Nephron progenitor cell (in vitro differentiated cells): Measurements from ENCODE around the gene NR6A1.

Experiments used
- DNase-seq: peaks from one replicate; pipeline ENCODE4 v3.0.0; 2021
- H3K27ac Mint-ChIP-seq: 2 replicates; pipeline ENCODE4 v1.8.0; 2021; ENCODE audit warnings: mild to moderate bottlenecking, moderate library complexity, mixed read lengths
- H3K27me3 Mint-ChIP-seq: 2 replicates; pipeline ENCODE4 v1.8.0; 2021; ENCODE audit warnings: mild to moderate bottlenecking, low read depth, mixed read lengths; ENCODE audit not compliant: poor library complexity
- H3K36me3 Mint-ChIP-seq: 2 replicates; pipeline ENCODE4 v1.8.0; 2021; ENCODE audit warnings: low read depth, mixed read lengths
- H3K4me1 Mint-ChIP-seq: 2 replicates; pipeline ENCODE4 v1.8.0; 2021; ENCODE audit warnings: mixed read lengths
- H3K4me3 Mint-ChIP-seq: 2 replicates; pipeline ENCODE4 v1.8.0; 2021; ENCODE audit warnings: mild to moderate bottlenecking, moderate library complexity, mixed read lengths
- H3K9me3 Mint-ChIP-seq: 2 replicates; pipeline ENCODE4 v1.8.0; 2021; ENCODE audit warnings: mild to moderate bottlenecking, moderate library complexity, mixed read lengths
- TF ChIP-seq, protein P1 (sequence below): fragments of 200-600 bp; sonication (generic); IDR thresholded peaks from 2 replicates; pipeline ENCODE4 v1.5.0; 2021; ENCODE audit warnings: antibody characterized with exemption

The NR6A1 gene

GRCh38 chr9:124510650-124511425 lies 260.3 kb downstream of the NR6A1 start:
- DNase-seq, result no peak
- H3K27me3 Mint-ChIP-seq, result peaks cover 40% of the 10 kb centered on the region
- no peaks in the 10 kb centered on the region for H3K36me3 Mint-ChIP-seq
- TF ChIP-seq, protein P1, sequence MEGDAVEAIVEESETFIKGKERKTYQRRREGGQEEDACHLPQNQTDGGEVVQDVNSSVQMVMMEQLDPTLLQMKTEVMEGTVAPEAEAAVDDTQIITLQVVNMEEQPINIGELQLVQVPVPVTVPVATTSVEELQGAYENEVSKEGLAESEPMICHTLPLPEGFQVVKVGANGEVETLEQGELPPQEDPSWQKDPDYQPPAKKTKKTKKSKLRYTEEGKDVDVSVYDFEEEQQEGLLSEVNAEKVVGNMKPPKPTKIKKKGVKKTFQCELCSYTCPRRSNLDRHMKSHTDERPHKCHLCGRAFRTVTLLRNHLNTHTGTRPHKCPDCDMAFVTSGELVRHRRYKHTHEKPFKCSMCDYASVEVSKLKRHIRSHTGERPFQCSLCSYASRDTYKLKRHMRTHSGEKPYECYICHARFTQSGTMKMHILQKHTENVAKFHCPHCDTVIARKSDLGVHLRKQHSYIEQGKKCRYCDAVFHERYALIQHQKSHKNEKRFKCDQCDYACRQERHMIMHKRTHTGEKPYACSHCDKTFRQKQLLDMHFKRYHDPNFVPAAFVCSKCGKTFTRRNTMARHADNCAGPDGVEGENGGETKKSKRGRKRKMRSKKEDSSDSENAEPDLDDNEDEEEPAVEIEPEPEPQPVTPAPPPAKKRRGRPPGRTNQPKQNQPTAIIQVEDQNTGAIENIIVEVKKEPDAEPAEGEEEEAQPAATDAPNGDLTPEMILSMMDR, result no peak
- H3K27ac Mint-ChIP-seq, result no peak overlapping the region
- peaks cover 27% of the 10 kb centered on the region for H3K4me1 Mint-ChIP-seq
- no peaks in the 10 kb centered on the region for H3K9me3 Mint-ChIP-seq
- H3K4me3 Mint-ChIP-seq, result no peak overlapping the region

- H3K9me3 Mint-ChIP-seq, result no peaks in the 10 kb centered on the region
- peaks cover 58% of the 10 kb centered on the region for H3K27me3 Mint-ChIP-seq
- TF ChIP-seq, protein P1, result no peak
- H3K36me3 Mint-ChIP-seq, result no peaks in the 10 kb centered on the region
- H3K4me3 Mint-ChIP-seq, result no peak overlapping the region
- no peak for DNase-seq
- H3K27ac Mint-ChIP-seq, result no peak overlapping the region
- H3K4me1 Mint-ChIP-seq, result peaks cover 30% of the 10 kb centered on the region
Measured at GRCh38 chr9:124507880-124508423, 263.2 kb downstream of the NR6A1 start.

- TF ChIP-seq, protein P1, result no peak
- Mint-ChIP-seq H3K27me3 (peaks cover 64% of the 10 kb centered on the region), H3K36me3 (no peaks in the 10 kb centered on the region), H3K9me3 (no peaks in the 10 kb centered on the region), H3K27ac (no peak within 1 kb of the TSS), H3K4me3 (no peak within 1 kb of the TSS), H3K4me1 (peaks cover 24% of the 10 kb centered on the region)
- DNase-seq, result no peak
Measured at GRCh38 chr9:124506931-124507879, 263.9 kb downstream of the NR6A1 start, which contains the start of gene NR5A1. Gene NR5A1, minus strand, starts transcription at chr9:124507399. Its CDS starts 4,004 bp downstream, at chr9:124503395.

DNA sequence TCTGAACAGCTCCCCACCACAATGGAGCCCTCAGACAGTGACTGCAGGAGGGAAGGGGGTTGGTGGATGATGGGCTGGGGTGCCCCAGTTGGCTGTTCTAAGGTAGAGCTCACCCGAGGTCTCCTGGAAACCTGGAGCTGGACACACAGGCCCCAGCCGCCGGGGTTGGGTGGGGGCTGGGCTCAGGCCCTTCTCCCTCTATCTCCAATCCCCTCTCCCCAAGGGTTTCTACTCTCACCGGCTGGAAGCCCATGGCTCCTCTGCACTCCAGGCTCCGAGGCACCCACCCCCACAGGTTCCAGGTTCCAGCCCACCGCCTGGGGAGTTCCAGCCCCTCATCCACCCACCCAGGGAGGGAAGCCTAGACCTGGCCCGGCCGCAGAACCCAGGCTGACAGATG lies 264.7 kb downstream of the NR6A1 start:
- no peak overlapping the region for H3K4me3 Mint-ChIP-seq
- H3K4me1 Mint-ChIP-seq, result peaks cover 17% of the 10 kb centered on the region

DNA sequence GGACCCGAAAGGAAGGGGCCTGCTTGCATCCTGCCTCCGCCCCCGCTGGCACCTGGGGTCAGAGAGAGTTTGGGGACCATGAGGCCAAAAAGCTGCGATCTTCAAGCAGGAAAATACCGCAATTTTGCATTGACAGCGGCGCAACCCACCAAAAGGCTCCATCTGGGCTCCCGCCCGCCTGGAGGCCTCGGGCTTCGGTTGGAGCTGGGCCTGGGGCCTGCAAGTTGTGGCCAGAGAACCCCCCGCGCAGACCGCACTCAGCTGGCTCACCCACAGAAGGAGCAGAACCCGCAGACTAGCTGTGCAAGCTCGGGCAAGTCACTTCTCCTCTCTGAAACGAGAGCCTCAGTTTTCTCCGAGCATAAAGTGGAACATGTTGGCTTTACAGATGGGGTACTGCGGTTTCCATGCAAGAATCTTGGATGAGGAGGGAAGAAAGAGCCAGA lies 265.2 kb downstream of the NR6A1 start:
- no peak for DNase-seq
- TF ChIP-seq, protein P1, result no peak
- Mint-ChIP-seq H3K4me1 (peaks cover 17% of the 10 kb centered on the region), H3K27me3 (peaks cover 73% of the 10 kb centered on the region), H3K27ac (no peak overlapping the region), H3K4me3 (no peak overlapping the region), H3K9me3 (no peaks in the 10 kb centered on the region), H3K36me3 (no peaks in the 10 kb centered on the region)

More for the DNA sequence above, 264.7 kb downstream of the NR6A1 start:
- Mint-ChIP-seq H3K27me3 (peaks cover 68% of the 10 kb centered on the region), H3K9me3 (no peaks in the 10 kb centered on the region), H3K27ac (no peak overlapping the region), H3K36me3 (no peaks in the 10 kb centered on the region)
- TF ChIP-seq, protein P1, result no peak
- no peak for DNase-seq
